AG09309 (cell line): ENCODE measurements around the gene GPR37L1.

ENCODE experiments used
- DNase-seq: peaks from one replicate; pipeline ENCODE4 v3.0.0-alpha.2; 2010; ENCODE audit warnings: low read depth
- H3K4me3 ChIP-seq: 2 replicates; pipeline ENCODE4 v1.5.1; 2011; ENCODE audit warnings: mild to moderate bottlenecking, low read depth, low read length, moderate library complexity; ENCODE audit not compliant: control insufficient read depth
- CTCF ChIP-seq: IDR thresholded peaks from 2 replicates; pipeline ENCODE4 v1.5.1; 2011; ENCODE audit warnings: mild to moderate bottlenecking, low read depth, low read length, inconsistent platforms; ENCODE audit not compliant: insufficient read depth, control insufficient read depth; ENCODE audit errors: missing control alignments

Gene GPR37L1

GRCh38 chr1:202150187-202150586 is 27.5 kb downstream of the GPR37L1 start:
- no peak for TF ChIP-seq CTCF
- no peak overlapping the region for H3K4me3 ChIP-seq
- no peak for DNase-seq

GRCh38 chr1:202150602-202151001 is 27.9 kb downstream of the GPR37L1 start:
- H3K4me3 ChIP-seq: no peak overlapping the region
- DNase-seq: no peak
- TF ChIP-seq CTCF: no peak

- H3K4me3 ChIP-seq: no peak overlapping the region
- no peak for TF ChIP-seq CTCF
- no peak for DNase-seq
These were observed 28.3 kb downstream of the GPR37L1 start for GRCh38 chr1:202151045-202151444.

- DNase-seq: no peak
- no peak overlapping the region for H3K4me3 ChIP-seq
- TF ChIP-seq CTCF: no peak
These were observed 29.7 kb downstream of the GPR37L1 start for GRCh38 chr1:202152399-202152798.

GRCh38 chr1:202153284-202153683 is 30.6 kb downstream of the GPR37L1 start:
- DNase-seq: no peak
- H3K4me3 ChIP-seq: no peak overlapping the region
- no peak for TF ChIP-seq CTCF

GRCh38 chr1:202154148-202154765 is 31.5 kb downstream of the GPR37L1 start:
- TF ChIP-seq CTCF: no peak
- no peak for DNase-seq
- H3K4me3 ChIP-seq: no peak overlapping the region
